ENCODE results near the gene TMEM178B. TPM values are rescaled to one million over a fixed set of nuclear protein-coding genes. Genes with fewer than 3 reads are reported as not detected.

The TMEM178B gene
- total RNA-seq, 4 donors from 2014 or later = 1.3 to 1.8 (median 1.5) TPM

- no peaks in the 10 kb centered on the region for H3K9me3 ChIP-seq
- H3K27ac ChIP-seq = no peak overlapping the region
- H3K4me3 ChIP-seq = no peak overlapping the region
- TF ChIP-seq CTCF (IDR thresholded peaks at IDR 0.05 in 4 of 5, conservative IDR thresholded peaks at IDR 0.05 in 1 of 5) (no peak), POLR2A (IDR thresholded peaks at IDR 0.05) (no peak)
- DNase-seq (no peak), ATAC-seq (no peak)
- no peaks in the 10 kb centered on the region for H3K27me3 ChIP-seq
- H3K36me3 ChIP-seq = no peaks in the 10 kb centered on the region
- intact Hi-C loops (cut with DNase I; ENCODE audit: low total_unique reads) (no loop called here), in situ Hi-C loops (cut with MboI; ENCODE audit: low sequenced_read_pairs in 4 of 4) (no loop called here)
- H3K4me1 ChIP-seq = no peaks in the 10 kb centered on the region
Observed at GRCh38 chr7:141227454-141227853, 153.6 kb downstream of the TMEM178B start.

- ATAC-seq (no peak), DNase-seq (no peak)
- Histone ChIP-seq H3K9me3 (no peaks in the 10 kb centered on the region), H3K27ac (no peak overlapping the region), H3K4me1 (no peaks in the 10 kb centered on the region), H3K27me3 (no peaks in the 10 kb centered on the region), H3K4me3 (no peak overlapping the region), H3K36me3 (no peaks in the 10 kb centered on the region)
- no peak for TF ChIP-seq POLR2A (IDR thresholded peaks at IDR 0.05)
- TF ChIP-seq CTCF (IDR thresholded peaks at IDR 0.05 in 4 of 5, conservative IDR thresholded peaks at IDR 0.05 in 1 of 5) = no peak
- in situ Hi-C loops (cut with MboI; ENCODE audit: low sequenced_read_pairs in 4 of 4) = no loop called here
- intact Hi-C loops (cut with DNase I; ENCODE audit: low total_unique reads) = no loop called here
Observed at GRCh38 chr7:141228482-141228881, 154.6 kb downstream of the TMEM178B start.

- Histone ChIP-seq H3K27ac (no peak overlapping the region), H3K4me3 (no peak overlapping the region), H3K4me1 (no peaks in the 10 kb centered on the region), H3K27me3 (no peaks in the 10 kb centered on the region), H3K36me3 (no peaks in the 10 kb centered on the region), H3K9me3 (no peaks in the 10 kb centered on the region)
- in situ Hi-C loops (cut with MboI; ENCODE audit: low sequenced_read_pairs in 4 of 4) = no loop called here
- TF ChIP-seq CTCF (IDR thresholded peaks at IDR 0.05 in 4 of 5, conservative IDR thresholded peaks at IDR 0.05 in 1 of 5) (no peak), POLR2A (IDR thresholded peaks at IDR 0.05) (no peak)
- intact Hi-C loops (cut with DNase I; ENCODE audit: low total_unique reads) = no loop called here
- DNase-seq (no peak), ATAC-seq (no peak)
Observed at GRCh38 chr7:141231018-141231792, 157.3 kb downstream of the TMEM178B start.

- in situ Hi-C loops (cut with MboI; ENCODE audit: low sequenced_read_pairs in 4 of 4) (no loop called here), intact Hi-C loops (cut with DNase I; ENCODE audit: low total_unique reads) (no loop called here)
- Histone ChIP-seq H3K9me3 (no peaks in the 10 kb centered on the region), H3K4me1 (no peaks in the 10 kb centered on the region), H3K4me3 (no peak overlapping the region), H3K36me3 (no peaks in the 10 kb centered on the region), H3K27me3 (no peaks in the 10 kb centered on the region), H3K27ac (no peak overlapping the region)
- no peak for ATAC-seq
- no peak for DNase-seq
- TF ChIP-seq POLR2A (IDR thresholded peaks at IDR 0.05) (no peak), CTCF (IDR thresholded peaks at IDR 0.05 in 4 of 5, conservative IDR thresholded peaks at IDR 0.05 in 1 of 5) (no peak)
Observed at GRCh38 chr7:141232286-141233051, 158.6 kb downstream of the TMEM178B start.
